Stimulated activated CD4-positive, alpha-beta T cell treated with anti-CD3 and anti-CD28 coated beads, Interleukin-4, amount 100 ng/mL, for 24 hours (primary cell): Measurements from ENCODE around the gene ENTPD2.

Experiments used
- DNase-seq: peaks from one replicate; pipeline ENCODE4 v3.0.0-alpha.2; 2020

The ENTPD2 gene

DNA sequence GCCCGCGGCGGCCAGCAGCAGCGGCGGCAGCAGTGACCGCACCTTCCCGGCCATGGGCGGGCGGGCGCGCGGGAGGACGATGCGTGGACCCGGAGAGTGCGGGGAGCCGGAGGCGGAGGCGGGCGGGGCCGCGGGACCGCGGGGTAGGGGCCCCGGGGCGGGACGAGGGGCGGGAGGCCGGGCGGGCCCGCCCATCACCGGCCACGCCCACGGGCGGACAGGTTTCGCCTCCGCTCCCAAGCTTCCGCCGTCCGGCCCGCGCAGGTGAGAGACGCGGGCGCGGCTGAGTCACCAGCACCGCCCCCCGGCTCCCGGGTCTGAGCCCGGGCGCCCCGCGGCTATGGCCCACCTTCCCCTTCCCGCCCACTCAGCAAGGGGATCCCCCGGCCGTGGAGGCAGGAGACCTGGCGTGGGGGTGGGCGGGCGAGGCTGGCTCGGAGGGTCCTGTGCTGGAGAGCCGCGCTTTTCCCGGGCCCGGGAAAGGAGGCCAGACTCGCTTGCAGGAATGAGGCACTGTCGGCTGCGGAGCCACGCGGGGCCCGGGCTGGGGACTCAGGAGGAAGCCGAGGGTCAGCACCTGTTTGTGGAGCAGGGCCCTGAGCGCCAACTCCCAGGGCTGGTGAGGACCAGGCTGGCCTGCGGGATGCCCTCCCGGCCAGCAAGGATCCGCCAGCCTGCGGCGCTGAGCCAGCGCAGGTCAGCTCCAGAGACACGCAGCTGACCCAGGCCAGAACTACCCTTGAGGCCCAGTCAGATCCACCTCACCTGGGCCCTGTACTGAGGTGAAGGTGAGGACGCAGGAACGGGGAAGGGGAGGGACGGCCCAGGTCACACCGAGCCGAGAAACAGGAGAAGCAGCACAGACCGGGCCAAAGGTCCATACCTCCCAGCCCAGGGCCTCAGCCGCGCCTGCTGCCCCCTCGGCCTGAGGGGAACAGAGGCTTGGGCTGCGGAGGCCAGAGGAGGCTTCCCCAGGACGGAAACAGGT lies at the start of gene ENTPD2:
Gene ENTPD2 (minus strand): TSS at position 118 of the 988 bp plus-strand sequence. CDS start 64 bp downstream, at position 54.
- DNase-seq, result no peak

DNA sequence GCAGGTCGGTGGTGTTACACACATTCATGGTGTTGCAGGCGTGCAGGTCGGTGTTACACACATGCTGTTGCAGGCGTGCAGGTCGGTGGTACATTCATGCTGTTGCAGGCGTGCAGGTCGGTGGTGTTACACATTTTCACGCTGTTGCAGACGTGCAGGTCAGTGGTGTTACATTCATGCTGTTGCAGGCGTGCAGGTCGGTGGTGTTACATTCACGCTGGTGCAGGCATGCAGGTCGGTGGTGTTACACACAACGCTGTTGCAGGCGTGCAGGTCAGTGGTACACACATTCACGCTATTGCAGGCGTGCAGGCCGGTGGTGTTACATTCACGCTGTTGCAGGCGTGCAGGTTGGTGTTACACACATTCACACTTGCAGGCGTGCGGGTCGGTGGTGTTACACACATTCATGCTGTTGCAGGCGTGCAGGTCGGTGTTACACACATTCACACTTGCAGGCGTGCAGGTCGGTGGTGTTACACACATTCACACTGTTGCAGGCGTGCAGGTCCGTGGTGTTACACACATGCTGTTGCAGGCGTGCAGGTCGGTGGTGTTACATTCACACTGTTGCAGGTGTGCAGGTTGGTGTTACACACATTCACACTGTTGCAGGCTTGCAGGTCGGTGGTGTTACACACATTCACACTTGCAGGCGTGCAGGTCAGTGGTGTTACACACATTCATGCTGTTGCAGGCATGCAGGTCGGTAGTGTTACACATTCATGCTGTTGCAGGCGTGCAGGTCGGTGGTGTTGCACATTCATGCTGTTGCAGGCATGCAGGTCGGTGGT lies 49.5 kb upstream of the ENTPD2 start:
- DNase-seq, result no peak

DNA sequence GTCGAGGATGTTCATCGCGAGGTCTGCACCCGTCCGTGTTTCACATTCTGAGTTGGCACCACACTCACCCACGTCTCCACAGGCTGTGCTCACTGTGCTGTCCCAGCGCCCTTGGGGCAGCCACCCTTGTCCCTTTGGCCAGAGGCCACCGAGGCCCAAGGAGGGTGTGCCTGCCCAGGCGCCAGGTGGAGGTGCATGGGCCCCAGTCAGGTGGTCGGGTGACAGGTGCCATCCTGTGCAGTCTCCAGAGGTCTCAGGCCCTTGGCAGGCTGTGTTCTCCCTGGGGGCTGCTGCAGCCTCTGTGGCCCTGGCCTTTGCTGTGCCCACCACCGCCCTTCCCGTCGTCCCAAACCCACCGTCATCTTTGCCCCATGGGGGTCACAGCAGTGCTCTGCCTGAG lies 45.4 kb upstream of the ENTPD2 start:
- no peak for DNase-seq

DNA sequence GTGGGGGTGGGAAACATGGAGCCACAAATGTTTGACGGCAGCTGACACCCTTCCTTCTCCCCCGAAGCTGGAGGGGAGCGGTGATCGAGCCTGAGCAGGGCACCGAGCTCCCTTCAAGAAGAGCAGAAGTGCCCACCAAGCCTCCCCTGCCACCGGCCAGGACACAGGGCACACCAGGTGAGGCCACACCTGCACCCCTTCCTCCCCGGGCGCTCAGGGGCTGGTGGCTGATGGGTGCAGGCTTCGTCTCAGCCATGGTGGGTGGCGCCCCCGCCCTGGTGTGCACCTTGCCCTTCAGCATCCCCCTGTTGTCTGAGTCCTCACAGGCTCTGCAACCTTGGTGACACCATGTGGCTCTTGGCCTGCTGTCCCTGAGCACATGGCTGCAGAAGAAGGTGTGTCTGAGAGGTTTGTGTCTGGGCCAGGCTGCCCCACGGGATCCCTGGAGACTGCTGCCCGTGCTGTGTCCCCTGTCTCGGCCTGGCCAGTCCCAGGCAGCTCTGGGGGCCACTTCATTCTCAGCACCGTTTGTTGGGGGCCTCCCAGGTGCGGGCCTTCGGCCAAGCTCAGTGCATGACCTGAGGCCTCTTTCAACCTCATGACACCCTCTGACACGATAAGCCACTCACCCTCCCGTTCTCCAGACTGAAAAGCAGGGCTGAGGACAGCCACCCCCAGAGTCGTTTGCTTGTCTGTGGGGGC lies 44.1 kb upstream of the ENTPD2 start:
- no peak for DNase-seq

DNA sequence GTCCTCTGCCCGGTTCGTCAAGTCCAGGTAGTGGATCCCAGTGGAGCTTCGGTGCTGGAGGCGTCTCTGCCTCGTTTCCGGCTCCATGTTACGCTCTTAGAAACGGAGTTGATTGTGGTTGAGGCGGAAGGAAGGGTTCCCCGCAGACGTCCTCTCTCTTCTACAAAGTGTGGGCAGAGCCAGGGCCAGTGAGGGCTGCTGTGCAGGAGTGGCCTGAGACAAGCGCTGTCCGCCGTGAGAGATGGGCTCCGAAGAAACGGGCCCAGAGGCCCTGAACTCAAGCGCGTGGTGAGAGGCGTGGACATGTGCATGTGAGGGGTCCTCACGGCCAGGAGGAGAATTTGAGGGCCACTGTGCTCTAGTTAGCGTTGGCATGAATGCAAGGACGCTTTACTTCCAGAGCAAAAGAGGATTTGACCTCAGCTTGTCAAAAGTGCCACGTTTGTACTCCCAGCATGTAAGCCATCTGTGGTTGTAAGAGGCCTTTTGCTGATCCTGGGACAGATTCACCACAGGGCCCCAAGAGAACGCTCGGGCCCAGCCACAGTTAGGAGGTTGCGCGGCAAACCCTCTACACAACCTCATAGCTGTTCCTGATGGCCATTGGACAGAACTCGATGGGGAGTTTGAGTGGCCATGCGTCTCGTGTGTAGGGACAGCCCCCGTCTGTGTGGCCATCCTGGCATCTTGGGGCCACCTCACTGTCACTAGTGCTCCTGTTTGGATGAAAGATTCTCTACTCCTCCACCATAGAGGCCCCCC lies 43.1 kb upstream of the ENTPD2 start:
- DNase-seq, result no peak

DNA sequence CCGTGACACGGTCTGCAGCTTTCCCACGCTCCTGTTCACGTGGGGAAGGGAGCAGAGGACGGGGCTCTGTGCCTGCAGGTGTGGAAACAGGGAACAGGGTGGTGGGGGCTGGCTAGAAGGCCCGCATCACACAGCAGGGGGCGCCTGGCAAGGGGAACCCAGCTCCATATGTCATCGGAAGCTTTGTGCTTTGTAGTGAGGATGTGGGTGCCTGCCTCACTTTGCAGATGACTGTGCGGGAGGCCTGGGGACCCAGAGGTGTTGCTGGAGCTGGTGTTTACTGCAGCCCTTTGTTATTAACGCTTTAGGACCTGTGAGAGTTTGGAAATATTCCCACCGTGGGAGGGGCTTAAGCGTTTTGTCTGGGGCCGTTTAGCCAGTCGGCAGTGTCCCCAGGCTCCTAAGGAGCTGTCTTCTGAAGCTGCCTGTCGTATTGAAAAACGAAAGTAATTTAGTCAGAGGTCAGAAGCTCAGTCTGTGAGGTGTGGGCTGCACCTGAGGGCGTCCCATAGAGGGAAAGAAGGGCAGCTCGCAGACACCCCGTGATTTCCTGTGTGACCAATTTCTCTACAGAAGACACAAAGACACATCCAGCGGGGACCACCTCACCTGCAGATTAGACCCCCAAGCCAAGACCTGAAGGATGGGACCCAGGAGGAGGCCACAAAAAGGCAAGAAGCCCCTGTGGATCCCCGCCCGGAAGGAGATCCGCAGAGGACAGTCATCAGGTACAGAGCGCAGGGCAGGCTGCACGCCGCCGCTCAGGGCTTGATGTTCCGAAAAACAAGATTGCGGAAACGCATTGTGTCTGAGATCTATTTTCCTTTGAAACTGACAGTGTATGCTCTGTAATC lies 42.0 kb upstream of the ENTPD2 start:
- DNase-seq, result peak; percentile 88

DNA sequence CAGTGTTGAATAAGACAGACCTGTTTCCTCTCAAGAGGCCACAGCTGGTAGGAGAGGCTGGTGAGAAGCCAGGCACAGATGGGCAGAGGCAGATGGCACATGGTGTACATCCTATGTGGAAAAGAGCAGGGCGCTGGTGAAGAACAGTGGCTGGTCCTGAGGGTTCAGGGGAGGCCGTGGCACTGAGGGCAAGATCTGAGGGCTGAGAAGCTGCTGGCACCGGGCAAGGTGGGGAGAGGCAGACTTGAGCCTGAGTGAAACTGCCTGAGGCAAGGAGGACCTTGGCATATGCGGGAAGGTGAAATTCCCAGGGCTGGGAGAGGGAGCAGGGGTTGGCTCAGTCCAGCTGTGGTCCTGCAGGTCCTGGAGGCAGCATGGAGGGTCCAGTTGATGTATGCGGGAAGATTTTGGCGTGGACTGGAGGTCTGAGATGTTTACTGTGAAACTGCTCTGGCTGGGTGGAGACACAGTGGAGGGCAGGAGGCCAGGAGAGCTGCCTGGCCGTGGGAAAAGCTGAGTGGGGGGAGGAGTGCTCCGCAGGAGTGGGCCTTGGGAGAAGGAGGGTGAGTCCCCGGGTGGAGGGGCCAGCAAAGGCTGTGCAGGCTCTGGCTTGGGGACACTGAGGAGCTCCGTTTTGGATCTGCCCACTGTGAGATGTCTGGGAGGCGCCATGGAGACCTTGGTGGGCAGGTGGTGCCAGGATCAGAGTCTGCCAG lies 35.5 kb upstream of the ENTPD2 start:
- no peak for DNase-seq

DNA sequence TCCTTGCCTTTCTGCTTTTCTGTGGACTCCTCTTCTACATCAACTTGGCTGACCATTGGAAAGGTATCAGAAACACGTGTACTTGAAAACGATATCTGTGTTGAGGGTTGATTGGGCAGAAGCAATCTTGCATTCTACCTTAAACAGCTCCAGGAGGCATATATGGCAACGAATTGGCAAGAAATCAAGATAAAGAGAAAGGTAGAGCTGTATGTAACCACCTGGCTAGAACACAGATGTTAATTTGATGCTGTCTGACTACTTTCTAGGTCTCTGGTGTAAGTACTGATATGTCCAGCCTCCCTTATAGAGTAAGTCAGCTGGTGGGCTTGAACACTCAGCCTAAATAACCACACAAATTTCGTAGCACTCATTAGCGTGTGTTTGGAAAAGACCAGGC lies 34.3 kb upstream of the ENTPD2 start:
- DNase-seq, result no peak

DNA sequence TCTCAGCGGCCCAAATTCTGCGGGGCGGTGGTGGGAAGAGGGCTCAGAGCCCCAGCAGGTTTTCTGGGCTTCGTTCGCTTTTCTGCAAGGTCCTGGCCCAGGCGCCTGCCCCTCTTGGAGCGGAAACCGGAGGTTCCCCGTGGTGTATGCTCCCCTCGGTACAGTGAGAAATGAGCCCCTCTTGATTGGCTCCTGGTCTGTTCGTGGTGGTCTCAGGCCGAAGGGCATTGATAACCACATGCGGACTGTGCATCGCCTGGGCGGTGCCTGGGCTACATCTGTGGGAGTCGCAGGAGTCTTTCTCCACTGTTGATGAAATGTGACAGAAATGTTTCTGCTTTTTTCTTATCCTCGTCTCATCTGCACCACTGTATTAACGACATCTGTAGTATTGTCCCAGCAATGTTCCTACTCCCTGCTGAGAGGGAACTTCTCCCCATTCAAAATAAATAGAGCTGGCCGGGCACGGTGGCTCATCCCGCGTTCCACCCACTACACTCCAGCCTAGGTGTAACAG lies 33.6 kb upstream of the ENTPD2 start:
- no peak for DNase-seq

DNA sequence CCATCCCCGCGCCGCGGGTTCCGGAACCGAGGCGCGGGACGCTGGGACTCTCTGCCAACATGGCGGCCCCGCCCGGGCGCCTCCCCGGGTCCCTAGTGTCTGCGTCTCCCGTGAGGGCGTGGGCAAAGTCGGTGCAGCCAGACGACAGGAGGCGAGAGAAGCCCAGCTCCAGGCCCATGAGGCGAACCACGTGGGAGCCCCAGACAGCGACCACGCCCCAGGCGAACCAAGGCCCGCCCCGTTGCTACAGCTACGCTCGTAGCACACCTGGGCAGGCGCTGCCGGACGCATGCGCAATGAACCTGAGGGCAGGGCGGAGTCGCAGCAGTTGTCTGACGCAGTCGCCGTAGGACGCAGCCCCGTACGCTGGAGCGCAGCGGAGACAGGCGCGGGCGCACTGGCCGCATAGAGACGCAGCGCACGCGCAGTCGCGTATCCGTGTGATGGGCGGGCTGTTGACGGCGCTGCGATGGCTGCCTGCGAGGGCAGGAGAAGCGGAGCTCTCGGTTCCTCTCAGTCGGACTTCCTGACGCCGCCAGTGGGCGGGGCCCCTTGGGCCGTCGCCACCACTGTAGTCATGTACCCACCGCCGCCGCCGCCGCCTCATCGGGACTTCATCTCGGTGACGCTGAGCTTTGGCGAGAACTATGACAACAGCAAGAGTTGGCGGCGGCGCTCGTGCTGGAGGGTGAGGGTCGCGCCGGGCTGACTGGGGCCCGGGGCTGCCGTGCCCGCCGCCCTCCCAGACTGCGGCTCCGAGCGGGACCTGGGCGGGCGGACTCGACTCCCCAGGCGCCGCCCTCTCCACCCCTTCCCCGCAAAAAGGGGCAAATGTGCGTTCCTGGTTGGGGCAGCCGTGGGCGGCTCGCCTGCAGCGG lies 32.9 kb upstream of the ENTPD2 start, which contains the start of gene MAN1B1:
Gene MAN1B1 (plus strand): TSS at position 455 of the 878 bp plus-strand sequence. CDS start 15 bp downstream, at position 470.
- DNase-seq, result peak; percentile 100

DNA sequence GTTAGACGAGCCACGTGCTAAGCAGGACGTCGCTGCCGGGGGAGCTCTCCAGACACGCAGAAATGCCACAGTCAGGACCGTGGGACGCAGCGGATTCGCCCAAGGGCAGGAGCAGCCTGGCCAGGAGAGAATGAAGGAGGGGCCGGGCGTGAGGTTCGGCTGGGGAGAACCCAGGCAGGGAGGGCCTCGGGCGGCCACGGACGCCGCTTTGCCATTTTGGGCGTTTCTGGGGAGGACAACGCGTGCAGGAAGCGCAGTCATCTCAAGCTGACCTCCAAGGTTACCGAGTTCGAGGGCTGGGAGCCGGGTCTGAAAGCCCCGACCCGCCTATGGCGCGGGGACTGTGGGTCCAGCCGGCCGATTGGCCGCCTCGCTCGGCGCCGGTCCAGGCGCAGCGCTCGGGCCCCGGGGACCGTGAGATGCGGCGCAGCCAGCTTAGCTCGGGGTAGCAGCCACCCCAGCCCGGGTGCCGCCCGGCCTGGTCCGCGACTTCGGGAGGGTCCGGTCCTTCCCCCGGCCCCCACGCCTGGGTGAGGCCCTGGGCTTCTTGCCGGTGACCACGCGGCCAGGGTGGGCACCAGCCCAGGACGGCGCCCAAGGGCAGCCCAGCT lies 32.2 kb upstream of the ENTPD2 start:
- peak; percentile 30 for DNase-seq

DNA sequence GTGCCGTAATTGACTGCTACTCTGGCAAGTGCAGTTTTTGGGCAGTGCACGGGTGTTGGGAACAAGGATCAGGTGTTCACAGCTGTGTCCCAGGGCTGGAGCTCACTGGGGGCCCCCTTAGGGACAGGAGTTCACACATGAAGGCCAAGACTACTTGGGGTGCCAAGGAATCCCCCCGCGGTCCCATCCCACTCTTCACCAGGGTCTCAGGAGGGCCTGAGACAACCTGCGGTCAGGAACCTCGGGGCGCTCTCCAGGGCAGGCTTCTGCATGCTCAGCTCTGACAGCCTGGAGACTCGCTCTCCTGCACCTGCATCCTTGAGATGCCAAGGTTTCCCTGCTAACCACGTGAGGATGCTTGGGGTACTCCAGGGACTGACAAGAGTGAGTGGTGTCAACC lies 30.7 kb upstream of the ENTPD2 start:
- no peak for DNase-seq

DNA sequence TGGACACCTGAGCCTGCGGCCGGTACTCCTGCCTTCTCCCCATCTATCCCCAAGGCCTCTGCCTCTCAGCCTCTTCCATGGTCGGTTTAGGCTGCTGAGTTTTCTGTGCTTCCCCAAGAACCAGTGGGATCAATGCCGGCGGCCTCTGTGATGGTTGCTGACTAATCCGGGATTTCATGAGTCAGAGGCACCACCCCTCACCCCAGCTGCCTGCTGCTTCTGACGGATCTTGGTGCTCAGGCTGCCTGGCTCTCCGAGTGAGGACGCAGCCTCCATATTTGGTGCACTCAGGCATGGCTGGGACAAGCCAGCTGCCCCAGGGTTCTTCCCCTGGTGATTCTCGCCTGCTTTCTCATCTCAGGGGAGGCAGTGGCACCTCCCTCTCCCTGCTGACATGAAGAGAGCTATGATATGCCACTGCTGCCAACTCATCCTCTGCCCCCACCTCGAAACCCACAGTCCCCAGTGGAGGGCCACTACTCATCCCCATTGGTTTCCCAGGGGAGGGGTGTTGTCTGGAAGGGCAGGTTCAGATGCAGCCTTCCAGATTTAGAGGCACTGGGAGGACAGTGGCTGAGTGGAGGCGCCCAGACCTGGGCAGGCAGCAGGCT lies 29.6 kb upstream of the ENTPD2 start:
- peak; percentile 21 for DNase-seq

DNA sequence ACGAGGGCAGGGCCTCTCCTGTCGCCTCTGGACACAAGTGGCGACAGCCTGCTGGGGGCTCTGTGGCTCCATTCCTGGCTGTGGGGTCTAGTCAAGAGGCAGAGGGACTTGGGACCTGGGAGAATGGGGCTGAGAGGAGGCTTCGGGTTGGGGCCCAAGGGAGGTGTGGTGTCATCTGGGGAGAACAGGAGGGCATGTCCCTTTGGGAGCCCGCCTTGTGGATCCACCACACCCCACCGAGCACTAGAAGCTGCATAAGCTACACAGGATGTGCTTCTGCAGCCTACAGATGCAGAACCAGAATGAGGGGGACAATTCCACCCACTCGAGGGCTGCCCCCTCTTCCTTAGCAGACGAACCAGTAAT lies 29.0 kb upstream of the ENTPD2 start:
- no peak for DNase-seq

DNA sequence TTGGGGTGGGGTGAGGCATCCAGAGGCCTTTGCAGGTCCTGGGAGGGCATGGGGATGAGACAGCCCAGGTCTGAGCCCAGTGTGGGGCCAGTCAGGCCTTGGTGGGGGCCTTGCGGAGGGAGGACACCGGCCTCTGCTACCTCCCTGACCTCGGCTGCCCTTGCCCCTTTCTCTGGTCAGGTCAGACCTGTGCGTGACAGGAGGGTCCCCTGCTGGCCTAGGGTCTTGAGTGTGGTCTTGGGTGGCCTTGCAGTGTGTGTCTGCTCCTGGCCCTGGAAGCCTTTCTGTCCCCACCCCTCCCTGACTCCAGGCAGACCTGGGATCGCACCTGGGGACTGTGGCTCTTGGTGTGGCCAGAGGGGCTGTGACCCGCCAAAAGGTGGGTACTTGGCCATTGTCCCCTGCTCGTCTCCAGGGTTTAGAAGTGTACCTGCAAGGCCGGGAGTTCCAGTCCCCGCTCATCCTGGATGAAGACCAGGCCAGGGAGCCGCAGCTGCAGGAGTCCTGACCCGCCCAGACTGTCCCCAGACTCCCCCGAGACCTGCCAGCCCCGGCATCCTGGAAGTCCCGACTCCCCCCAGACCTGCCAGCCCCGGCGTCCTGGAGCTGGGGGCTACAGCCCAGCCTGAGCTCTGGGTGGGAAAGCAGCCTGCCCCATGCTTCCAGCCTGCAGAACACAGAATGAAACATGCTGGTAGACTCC lies 28.5 kb upstream of the ENTPD2 start:
- DNase-seq, result no peak

DNA sequence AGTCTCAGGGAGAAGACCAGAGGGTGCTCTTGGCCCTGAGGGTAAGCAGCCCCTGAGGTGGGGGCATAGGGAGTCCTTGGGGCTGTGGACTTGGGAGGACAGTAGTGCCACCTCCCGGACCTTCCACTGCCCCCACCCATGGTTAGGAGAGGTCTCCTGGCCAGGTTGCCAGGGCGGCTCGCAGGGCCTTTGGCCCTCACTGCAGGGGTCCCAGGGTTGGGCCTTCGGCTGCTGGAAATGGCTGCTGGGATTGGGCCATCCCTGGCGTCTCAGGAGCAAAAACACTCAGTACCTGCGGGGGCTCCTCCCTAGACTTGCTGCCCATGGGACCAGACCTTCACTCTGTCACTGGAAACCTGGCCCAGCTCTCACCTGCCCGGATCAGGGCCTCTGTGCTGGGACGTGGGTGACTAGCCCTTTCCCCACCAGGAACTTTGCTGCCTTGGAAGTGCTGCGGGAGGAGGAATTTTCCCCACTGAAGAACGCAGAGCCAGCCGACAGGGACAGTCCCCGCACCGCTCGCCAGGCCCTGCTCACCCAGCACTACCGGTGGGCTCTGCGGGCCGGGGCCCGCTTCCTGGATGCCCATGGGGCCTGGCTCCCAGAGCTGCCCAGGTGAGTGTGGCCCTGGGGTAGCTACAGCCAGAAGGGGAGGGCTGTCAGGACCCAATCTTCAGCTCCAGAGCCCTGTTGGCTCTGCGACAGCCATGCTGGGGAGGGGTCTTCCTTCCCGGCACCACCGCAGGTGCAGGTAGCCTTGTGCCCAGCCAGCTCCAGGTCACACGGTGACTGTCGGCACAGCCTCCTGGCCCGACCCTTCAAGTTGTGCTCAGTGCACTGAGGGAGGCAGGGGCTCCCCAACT lies 26.6 kb upstream of the ENTPD2 start:
- no peak for DNase-seq

DNA sequence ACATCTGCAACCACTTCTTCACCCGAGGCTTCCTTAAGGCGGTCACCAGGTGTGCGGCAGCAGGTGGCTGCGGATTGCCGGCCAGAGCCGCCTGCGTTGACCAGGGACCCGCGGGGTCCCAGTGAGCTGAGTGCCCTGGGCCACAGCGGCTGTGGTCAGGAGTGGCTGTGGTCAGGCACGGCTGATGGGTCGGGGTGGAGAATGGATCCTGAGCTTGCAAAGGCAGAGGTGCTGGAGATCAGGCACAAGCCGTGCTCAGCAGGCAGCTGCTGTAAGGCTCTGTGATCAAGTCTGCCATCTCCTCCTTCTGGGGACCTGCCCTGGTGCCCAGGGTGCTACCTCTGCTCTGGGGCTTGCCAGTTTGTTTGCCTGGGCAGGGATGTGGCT lies 25.5 kb upstream of the ENTPD2 start:
- DNase-seq, result no peak
